GM12878 (cell line): ENCODE results near the gene STX8. TPM values are rescaled to one million over a fixed set of nuclear protein-coding genes. Genes with fewer than 3 reads are reported as not detected.

ENCODE experiments used
- ATAC-seq: fragments of 200-7000 bp; cut with Tn5 transposase; 3 replicates; pipeline ENCODE4 v1.9.1; 2020; ENCODE audit warnings: mild to moderate bottlenecking, moderate library complexity
- BruUV-seq: library from RNA; stranded (reverse); fragments of 400-500 nt; replicated peaks from 2 replicates; lab custom pipeline; 2021; lab: Mats Ljungman, UMichigan
- CTCF ChIA-PET: fragments of 300-600 bp; sonication (Branson Sonifier 250); formaldehyde crosslinking; extraction: SDS; loops from one replicate; lab custom pipeline; 2021; ENCODE audit warnings: inconsistent platforms; lab: Yijun Ruan, JAX
- POLR2A ChIA-PET: fragments of 350-600 bp; formaldehyde crosslinking; extraction: SDS; loops from one replicate; lab custom pipeline; 2021; ENCODE audit warnings: inconsistent platforms; lab: Charles Lee
- RAD21 ChIA-PET: fragments of 300-600 bp; sonication (Branson Sonifier 250); formaldehyde crosslinking; loops from one replicate; lab custom pipeline; 2023; ENCODE audit warnings: antibody characterized with exemption; ENCODE audit not compliant: unreplicated experiment; lab: Charles Lee
- SMC1A ChIA-PET: fragments of 300-600 bp; sonication (Branson Sonifier 250); formaldehyde crosslinking; loops from one replicate; lab custom pipeline; 2023; ENCODE audit not compliant: unreplicated experiment, uncharacterized antibody; lab: Charles Lee
- DNase-seq: peaks from one replicate; pipeline ENCODE4 v3.0.0-alpha.2; 2011; ENCODE audit warnings: low read depth, low spot score
- FAIRE-seq: peaks from 3 replicates; lab custom pipeline; 2011; peaks lifted over from hg19 to GRCh38; lab: Jason Lieb, UNC
- H2AFZ ChIP-seq: 2 replicates; pipeline ENCODE4 v1.6.0; 2011; ENCODE audit warnings: low read depth, low read length, control low read depth; ENCODE audit not compliant: control insufficient read depth
- H3K27ac ChIP-seq: 2 replicates; pipeline ENCODE4 v1.5.1; 2011; ENCODE audit warnings: control low read depth; ENCODE audit not compliant: control insufficient read depth, insufficient read depth
- H3K27me3 ChIP-seq, 2 experiments: replicated peaks in 1 of 2; 2 replicates each; pipeline versions ENCODE4 v1.6.0 to v1.6.1; 2011; ENCODE audit warnings: low read length in 1 of 2; ENCODE audit not compliant: control insufficient read depth in 2 of 2, insufficient read depth in 2 of 2
- H3K36me3 ChIP-seq, 2 experiments: 2 replicates each; pipeline ENCODE4 v1.5.1; 2011; ENCODE audit warnings: low read length in 1 of 2; ENCODE audit not compliant: control insufficient read depth in 2 of 2, insufficient read depth in 2 of 2
- H3K4me1 ChIP-seq: 2 replicates; pipeline ENCODE4 v1.6.1; 2011; ENCODE audit warnings: mild to moderate bottlenecking, low read length, moderate library complexity, mixed read lengths; ENCODE audit not compliant: control insufficient read depth, insufficient read depth
- H3K4me2 ChIP-seq: 2 replicates; pipeline ENCODE4 v1.6.0; 2011; ENCODE audit warnings: control low read depth; ENCODE audit not compliant: control insufficient read depth, insufficient read depth
- H3K4me3 ChIP-seq: fragments of 200-600 bp; sonication (generic); 2 replicates; pipeline ENCODE4 v1.5.1; 2016
- H3K79me2 ChIP-seq: 2 replicates; pipeline ENCODE4 v1.6.0; 2011; ENCODE audit warnings: low read length; ENCODE audit not compliant: control insufficient read depth, insufficient read depth
- H3K9ac ChIP-seq: 2 replicates; pipeline ENCODE4 v1.8.0; 2011; ENCODE audit warnings: low read length, control low read depth, mixed read lengths; ENCODE audit not compliant: control insufficient read depth, insufficient read depth
- H3K9me3 ChIP-seq: replicated peaks from 3 replicates; pipeline ENCODE4 v1.5.1; 2011; ENCODE audit warnings: mild to moderate bottlenecking, low read length; ENCODE audit not compliant: control insufficient read depth, insufficient read depth
- H4K20me1 ChIP-seq: 2 replicates; pipeline ENCODE4 v1.6.0; 2011; ENCODE audit not compliant: control insufficient read depth, insufficient read depth
- EP300 ChIP-seq, 2 experiments: fragments of 150-350 bp in 1 of 2; IDR thresholded peaks; 2 replicates each; pipeline ENCODE4 v1.6.1; 2011 to 2012; ENCODE audit warnings: low read depth in 2 of 2, low read length in 2 of 2, borderline replicate concordance in 1 of 2, improper control_type of control experiment in 1 of 2, inconsistent platforms in 1 of 2; ENCODE audit not compliant: control insufficient read depth in 1 of 2
- MEF2B ChIP-seq: fragments of 450-650 bp; IDR thresholded peaks from 2 replicates; pipeline ENCODE4 v1.6.1; 2018; ENCODE audit warnings: mild to moderate bottlenecking, moderate library complexity; ENCODE audit not compliant: partially characterized antibody, poor library complexity, severe bottlenecking
- MTA2 ChIP-seq: fragments of 450-650 bp; IDR thresholded peaks from 2 replicates; pipeline ENCODE4 v1.6.1; 2016; ENCODE audit warnings: low read depth, mild to moderate bottlenecking, moderate library complexity
- RAD51 ChIP-seq: fragments of 450-650 bp; IDR thresholded peaks from 2 replicates; pipeline ENCODE4 v1.6.1; 2016; ENCODE audit warnings: moderate library complexity, mild to moderate bottlenecking, inconsistent platforms
- STAT1 ChIP-seq: fragments of 450-650 bp; conservative IDR thresholded peaks from 2 replicates; pipeline ENCODE4 v1.6.1; 2014; ENCODE audit warnings: antibody characterized with exemption, mild to moderate bottlenecking
- TAF1 ChIP-seq: IDR thresholded peaks from 2 replicates; pipeline ENCODE4 v1.6.1; 2011; ENCODE audit warnings: mild to moderate bottlenecking, low read depth, low read length, borderline replicate concordance
- ZBED1 ChIP-seq: IDR thresholded peaks from 2 replicates; pipeline ENCODE4 v1.6.1; 2016; ENCODE audit warnings: borderline replicate concordance
- ZSCAN29 ChIP-seq: fragments of 450-650 bp; IDR thresholded peaks from 2 replicates; pipeline ENCODE4 v1.6.1; 2017; ENCODE audit warnings: mild to moderate bottlenecking, moderate library complexity
- WGBS: methylation state at CpG from one replicate; pipeline ENCODE4 v1.1.6; 2016; ENCODE audit warnings: low lambda C conversion rate; ENCODE audit not compliant: insufficient replicate concordance, insufficient coverage; ENCODE audit errors: missing lambda C conversion rate; 5-methylcytosine and 5-hydroxymethylcytosine counted together
- in situ Hi-C: fragments of 300-500 bp; cut with MboI; formaldehyde crosslinking; loops from 9 replicates; pipeline ENCODE4 v1.14.3; 2018; ENCODE audit warnings: mixed read lengths
- intact Hi-C: fragments of 100-400 bp; cut with micrococcal nuclease; formaldehyde crosslinking; loops from one replicate; pipeline ENCODE4 v1.14.2; 2022; ENCODE audit not compliant: unreplicated experiment
- polyA plus RNA-seq, 11 experiments: library from polyadenylated mRNA; depleted of rRNA in 4 of 11; unstranded in 6 of 11; stranded (reverse) in 5 of 11; fragments of >200 nt; fragmentation: Nextera tagmentation in 4 of 11; fragmentation: Illumina TruSeq in 1 of 11; extraction: Ambion mirVana in 4 of 11; extraction: Trizol in 1 of 11; gene quantifications; 1 replicate in 1 of 11; 2 replicates in 10 of 11; pipeline versions ENCODE4 v1.2.1 to v1.2.3, GENCODE V29; 2011 to 2016; ENCODE audit warnings: inconsistent platforms in 2 of 11, missing spikeins in 2 of 11, low read depth in 1 of 11
- total RNA-seq, 4 experiments: library from RNA; depleted of rRNA in 3 of 4; stranded (reverse); fragments of >200 nt in 3 of 4; fragmentation: Illumina TruSeq in 1 of 4; extraction: Trizol in 1 of 4; gene quantifications; 2 replicates each; pipeline versions ENCODE4 v1.2.1 to v1.2.3, GENCODE V29; 2013 to 2021

Gene STX8
- total and polyA plus RNA-seq, 10 of the 15 experiments (the other 5 are each of a cell fraction or from before 2014, with no cell fraction given), result 47.9 to 151 (median 72.9) TPM

- Histone ChIP-seq H3K4me1 (peaks cover 15% of the 10 kb centered on the region), H2AFZ (no peak overlapping the region), H3K27me3 (no peaks in the 10 kb centered on the region), H3K4me2 (no peak overlapping the region), H3K27ac (no peak overlapping the region), H3K4me3 (no peak overlapping the region)
- intact Hi-C loops, result no loop called here
- POLR2A ChIA-PET, result no interaction called here
- FAIRE-seq (no peak), ATAC-seq (no peak)
- SMC1A ChIA-PET, result interaction anchor here (1.1 to 1.2 kb wide), 2 partner anchors 18 to 21 kb away, joined by 3 read pairs; no protein-coding TSS in a partner anchor
- WGBS, result 96% methylated on average over 4 of the region's 4 CpGs
- no TSS peak for BruUV-seq
- no peak for TF ChIP-seq RAD51
- no peak for TF ChIP-seq MEF2B
- no peak for TF ChIP-seq ZBED1
- no peak for TF ChIP-seq ZSCAN29
- TF ChIP-seq TAF1, result no peak
- no peak for TF ChIP-seq EP300 (IDR thresholded peaks at IDR 0.05; ENCODE audit: borderline replicate concordance in 1 of 2, control insufficient read depth in 1 of 2, low read depth in 2 of 2, low read length in 2 of 2)
- no peak for TF ChIP-seq MTA2
- no peak for TF ChIP-seq STAT1
- TF ChIP-seq, all 136 proteins: peak for 0
- Histone ChIP-seq H4K20me1 (no peaks in the 10 kb centered on the region), H3K36me3 (no peaks in the 10 kb centered on the region), H3K79me2 (no peaks in the 10 kb centered on the region), H3K9ac (no peak overlapping the region), H3K9me3 (no peaks in the 10 kb centered on the region)
- in situ Hi-C loops, result no loop called here
- ChIA-PET RAD21 (no interaction called here), CTCF (interaction anchor here (1.2 kb wide), 1 partner anchor 21 kb away, joined by 4 read pairs; no protein-coding TSS in a partner anchor)
- no peak for DNase-seq
Observed at GRCh38 chr17:9368631-9369030, 207.0 kb downstream of the STX8 start.

- no peaks in the 10 kb centered on the region for H3K79me2 ChIP-seq
Observed at GRCh38 chr17:9367156-9367555, 208.5 kb downstream of the STX8 start.

More at GRCh38 chr17:9367156-9367555, 208.5 kb downstream of the STX8 start:
- ChIA-PET SMC1A (no interaction called here), CTCF (no interaction called here), POLR2A (no interaction called here), RAD21 (no interaction called here)
- in situ Hi-C loops, result no loop called here
- no peak overlapping the region for H2AFZ ChIP-seq
- DNase-seq (no peak), FAIRE-seq (no peak), ATAC-seq (no peak)
- 34% methylated on average over 2 of the region's 2 CpGs for WGBS
- no peaks in the 10 kb centered on the region for H3K27me3 ChIP-seq
- BruUV-seq, result no TSS peak
- H3K4me3 ChIP-seq, result no peak overlapping the region
- no peaks in the 10 kb centered on the region for H3K36me3 ChIP-seq
- intact Hi-C loops, result no loop called here
- no peak for TF ChIP-seq MEF2B
- TF ChIP-seq ZSCAN29, result no peak
- peaks cover 10% of the 10 kb centered on the region for H3K4me1 ChIP-seq
- H3K27ac ChIP-seq, result no peak overlapping the region
- no peak overlapping the region for H3K4me2 ChIP-seq
- H3K9ac ChIP-seq, result no peak overlapping the region
- no peaks in the 10 kb centered on the region for H4K20me1 ChIP-seq
- no peaks in the 10 kb centered on the region for H3K9me3 ChIP-seq
